GM20431 (cell line): ENCODE data around the gene FAM171A1.
"Not testable (repeated sequence)": the region's sequence is repeated elsewhere in the genome, so short reads cannot be mapped to it uniquely, and the experiment has no call there.

Experiments used
- in situ Hi-C: fragments of 300-500 bp; cut with MseI, MboI; formaldehyde crosslinking; loops from one replicate; pipeline ENCODE4 v1.15.0; 2020; ENCODE audit warnings: low sequenced_read_pairs; ENCODE audit not compliant: unreplicated experiment

The FAM171A1 gene

GRCh38 chr10:15321431-15322341, 49.4 kb downstream of the FAM171A1 start:
- in situ Hi-C loops = no loop called here

GRCh38 chr10:15320522-15321203, 50.4 kb downstream of the FAM171A1 start:
- in situ Hi-C loops = no loop called here

GRCh38 chr10:15320118-15320517, 51.0 kb downstream of the FAM171A1 start:
- in situ Hi-C loops = no loop called here

- in situ Hi-C loops = no loop called here
Measured at GRCh38 chr10:15316871-15317464, 54.1 kb downstream of the FAM171A1 start.

GRCh38 chr10:15316145-15316544, 54.9 kb downstream of the FAM171A1 start:
- in situ Hi-C loops = no loop called here

- in situ Hi-C loops = no loop called here
Measured at GRCh38 chr10:15315286-15315685, 55.8 kb downstream of the FAM171A1 start.

GRCh38 chr10:15314482-15315045, 56.5 kb downstream of the FAM171A1 start:
- in situ Hi-C loops = no loop called here

- in situ Hi-C loops = no loop called here
Measured at GRCh38 chr10:15313843-15314242, 57.2 kb downstream of the FAM171A1 start.

GRCh38 chr10:15313047-15313446, 58.0 kb downstream of the FAM171A1 start:
- in situ Hi-C loops = no loop called here

GRCh38 chr10:15311569-15312280, 59.4 kb downstream of the FAM171A1 start:
- in situ Hi-C loops = no loop called here

- in situ Hi-C loops = no loop called here
Measured at GRCh38 chr10:15310776-15311568, 60.1 kb downstream of the FAM171A1 start.

GRCh38 chr10:15309221-15309620, 61.9 kb downstream of the FAM171A1 start:
- in situ Hi-C loops = no loop called here

GRCh38 chr10:15306735-15307280, 64.3 kb downstream of the FAM171A1 start:
- in situ Hi-C loops = no loop called here

GRCh38 chr10:15305634-15306033, 65.5 kb downstream of the FAM171A1 start:
- in situ Hi-C loops = no loop called here

- in situ Hi-C loops = no loop called here
Measured at GRCh38 chr10:15305161-15305560, 65.9 kb downstream of the FAM171A1 start.

- in situ Hi-C loops = not testable (repeated sequence)
Measured at GRCh38 chr10:15302188-15302956, 68.7 kb downstream of the FAM171A1 start.

- in situ Hi-C loops = no loop called here
Measured at GRCh38 chr10:15300697-15301096, 70.4 kb downstream of the FAM171A1 start.

GRCh38 chr10:15300145-15300544, 70.9 kb downstream of the FAM171A1 start:
- in situ Hi-C loops = no loop called here
